Measurements from ENCODE around the gene RAD23B. TPM values are rescaled to one million over a fixed set of nuclear protein-coding genes. Genes with fewer than 3 reads are reported as not detected.
"Not testable (repeated sequence)": the region's sequence is repeated elsewhere in the genome, so short reads cannot be mapped to it uniquely, and the experiment has no call there.

Gene RAD23B
- total RNA-seq, 2 experiments from 2014 or later: 86.4 to 86.7 TPM

- no peak overlapping the region for H3K27ac Mint-ChIP-seq
- H3K9me3 Mint-ChIP-seq: no peaks in the 10 kb centered on the region
- H3K36me3 Mint-ChIP-seq: no peaks in the 10 kb centered on the region
- POLR2A ChIA-PET: no interaction called here
- H3K4me1 Mint-ChIP-seq: no peaks in the 10 kb centered on the region
- no peak overlapping the region for H3K4me3 Mint-ChIP-seq
- H3K27me3 Mint-ChIP-seq: peaks cover 7% of the 10 kb centered on the region
- DNase-seq: no peak
- no peak for ATAC-seq (ENCODE audit: low read depth)
These were observed 31.2 kb upstream of the RAD23B start for GRCh38 chr9:107251756-107252322.

- DNase-seq (no peak), ATAC-seq (ENCODE audit: low read depth) (no peak)
- H3K4me1 Mint-ChIP-seq: peaks cover 3% of the 10 kb centered on the region
- no peaks in the 10 kb centered on the region for H3K9me3 Mint-ChIP-seq
- no peak overlapping the region for H3K4me3 Mint-ChIP-seq
- POLR2A ChIA-PET: no interaction called here
- no peaks in the 10 kb centered on the region for H3K36me3 Mint-ChIP-seq
- peaks cover 12% of the 10 kb centered on the region for H3K27me3 Mint-ChIP-seq
- H3K27ac Mint-ChIP-seq: no peak overlapping the region
These were observed 24.2 kb upstream of the RAD23B start for GRCh38 chr9:107258919-107259318.

DNA sequence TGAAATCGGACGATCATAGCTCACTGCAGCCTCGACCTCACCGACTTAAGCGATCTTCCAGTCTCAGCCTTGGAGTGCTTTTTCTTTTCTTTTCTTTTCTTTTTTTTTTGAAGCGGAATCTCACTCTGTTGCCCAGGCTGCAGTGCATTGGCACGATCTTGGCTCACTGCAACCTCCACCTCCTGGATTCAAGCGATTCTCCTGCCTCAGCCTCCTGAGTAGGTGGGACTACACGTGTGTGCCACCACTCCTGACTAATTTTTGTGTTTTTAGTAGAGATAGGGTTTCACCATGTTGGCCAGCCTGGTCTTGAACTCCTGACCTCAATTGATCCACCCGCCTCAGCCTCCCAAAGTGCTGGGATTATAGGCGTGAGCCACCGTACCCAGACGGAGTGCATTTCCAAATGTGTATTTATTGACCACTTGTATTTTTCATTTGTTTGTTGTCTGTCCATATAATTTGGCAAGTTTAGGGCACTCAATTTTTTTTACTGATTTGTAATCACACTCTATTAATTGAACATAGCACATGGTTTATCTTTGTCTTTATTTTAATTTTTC, 23.2 kb upstream of the RAD23B start:
- POLR2A ChIA-PET; H3K27ac Mint-ChIP-seq; DNase-seq; ATAC-seq (ENCODE audit: low read depth); H3K36me3 Mint-ChIP-seq; H3K4me1 Mint-ChIP-seq; H3K9me3 Mint-ChIP-seq; H3K4me3 Mint-ChIP-seq: not testable (repeated sequence)
- peaks cover 12% of the 10 kb centered on the region for H3K27me3 Mint-ChIP-seq

GRCh38 chr9:107260437-107261081, 22.5 kb upstream of the RAD23B start:
- peaks cover 9% of the 10 kb centered on the region for H3K27me3 Mint-ChIP-seq
- H3K4me3 Mint-ChIP-seq: no peak overlapping the region
- ATAC-seq (ENCODE audit: low read depth) (no peak), DNase-seq (no peak)
- peaks cover 3% of the 10 kb centered on the region for H3K4me1 Mint-ChIP-seq
- no peak overlapping the region for H3K27ac Mint-ChIP-seq
- no peaks in the 10 kb centered on the region for H3K9me3 Mint-ChIP-seq
- POLR2A ChIA-PET: no interaction called here
- H3K36me3 Mint-ChIP-seq: no peaks in the 10 kb centered on the region

- no peak for DNase-seq
- POLR2A ChIA-PET: no interaction called here
- Mint-ChIP-seq H3K4me3 (no peak overlapping the region), H3K4me1 (peaks cover 3% of the 10 kb centered on the region), H3K27me3 (peaks cover 9% of the 10 kb centered on the region), H3K9me3 (no peaks in the 10 kb centered on the region), H3K36me3 (no peaks in the 10 kb centered on the region), H3K27ac (no peak overlapping the region)
- ATAC-seq (ENCODE audit: low read depth): no peak
These were observed 22.0 kb upstream of the RAD23B start for GRCh38 chr9:107261106-107261505.

GRCh38 chr9:107263289-107263688, 19.8 kb upstream of the RAD23B start:
- no peaks in the 10 kb centered on the region for H3K9me3 Mint-ChIP-seq
- peaks cover 12% of the 10 kb centered on the region for H3K27me3 Mint-ChIP-seq
- H3K4me1 Mint-ChIP-seq: peaks cover 3% of the 10 kb centered on the region
- no peak overlapping the region for H3K27ac Mint-ChIP-seq
- no peak overlapping the region for H3K4me3 Mint-ChIP-seq
- DNase-seq (no peak), ATAC-seq (ENCODE audit: low read depth) (no peak)
- POLR2A ChIA-PET: no interaction called here
- no peaks in the 10 kb centered on the region for H3K36me3 Mint-ChIP-seq

GRCh38 chr9:107266624-107267368, 16.3 kb upstream of the RAD23B start:
- H3K9me3 Mint-ChIP-seq: no peaks in the 10 kb centered on the region
- no peak for DNase-seq
- H3K27me3 Mint-ChIP-seq: peaks cover 7% of the 10 kb centered on the region
- H3K36me3 Mint-ChIP-seq: no peaks in the 10 kb centered on the region
- POLR2A ChIA-PET: no interaction called here
- H3K27ac Mint-ChIP-seq: no peak overlapping the region
- H3K4me3 Mint-ChIP-seq: no peak overlapping the region
- ATAC-seq (ENCODE audit: low read depth): no peak
- H3K4me1 Mint-ChIP-seq: peaks cover 6% of the 10 kb centered on the region

GRCh38 chr9:107268560-107268959, 14.5 kb upstream of the RAD23B start:
- Mint-ChIP-seq H3K27me3 (peaks cover 11% of the 10 kb centered on the region), H3K36me3 (no peaks in the 10 kb centered on the region), H3K4me1 (peaks cover 6% of the 10 kb centered on the region), H3K27ac (no peak overlapping the region), H3K9me3 (no peaks in the 10 kb centered on the region), H3K4me3 (no peak overlapping the region)
- ATAC-seq (ENCODE audit: low read depth): no peak
- DNase-seq: no peak
- POLR2A ChIA-PET: no interaction called here

GRCh38 chr9:107269254-107269653, 13.8 kb upstream of the RAD23B start:
- no peaks in the 10 kb centered on the region for H3K36me3 Mint-ChIP-seq
- H3K4me3 Mint-ChIP-seq: no peak overlapping the region
- DNase-seq: no peak
- no peak overlapping the region for H3K27ac Mint-ChIP-seq
- no peak for ATAC-seq (ENCODE audit: low read depth)
- peaks cover 6% of the 10 kb centered on the region for H3K4me1 Mint-ChIP-seq
- H3K9me3 Mint-ChIP-seq: no peaks in the 10 kb centered on the region
- H3K27me3 Mint-ChIP-seq: peaks cover 18% of the 10 kb centered on the region
- POLR2A ChIA-PET: no interaction called here

- ATAC-seq (ENCODE audit: low read depth): no peak
- peaks cover 6% of the 10 kb centered on the region for H3K4me1 Mint-ChIP-seq
- no peak for DNase-seq
- POLR2A ChIA-PET: interaction anchor here (0.7 kb wide), 1 partner anchor 153 kb away, joined by 4 read pairs; no protein-coding TSS in a partner anchor
- H3K9me3 Mint-ChIP-seq: no peaks in the 10 kb centered on the region
- no peak overlapping the region for H3K27ac Mint-ChIP-seq
- H3K36me3 Mint-ChIP-seq: no peaks in the 10 kb centered on the region
- H3K27me3 Mint-ChIP-seq: peaks cover 20% of the 10 kb centered on the region
- H3K4me3 Mint-ChIP-seq: no peak overlapping the region
These were observed 13.4 kb upstream of the RAD23B start for GRCh38 chr9:107269681-107270080.

DNA sequence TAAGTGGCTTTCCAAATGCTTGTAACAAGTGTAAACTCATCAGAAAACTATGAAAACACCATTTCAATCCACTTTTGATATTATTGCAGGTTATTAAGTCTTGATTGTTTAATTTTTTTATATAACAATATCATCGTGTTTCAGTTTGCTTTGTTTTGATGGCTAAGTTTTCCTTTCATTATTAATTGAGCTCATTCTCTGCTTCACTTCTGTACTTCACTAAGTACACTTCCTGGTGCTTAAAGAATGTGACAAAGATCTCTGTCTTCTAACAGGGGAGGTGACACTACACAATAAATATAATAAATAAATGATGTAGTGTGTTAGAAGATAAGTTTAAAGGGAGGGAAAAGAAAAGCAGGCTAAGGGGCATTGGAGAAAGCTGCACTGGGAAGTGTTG, 13.0 kb upstream of the RAD23B start:
- no peak for DNase-seq
- POLR2A ChIA-PET: interaction anchor here (0.7 kb wide), 1 partner anchor 153 kb away, joined by 4 read pairs; no protein-coding TSS in a partner anchor
- Mint-ChIP-seq H3K27ac (no peak overlapping the region), H3K4me3 (no peak overlapping the region), H3K4me1 (peaks cover 6% of the 10 kb centered on the region), H3K36me3 (no peaks in the 10 kb centered on the region), H3K9me3 (no peaks in the 10 kb centered on the region), H3K27me3 (peaks cover 24% of the 10 kb centered on the region)
- ATAC-seq (ENCODE audit: low read depth): no peak

- ATAC-seq (ENCODE audit: low read depth): no peak
- DNase-seq: no peak
- peaks cover 6% of the 10 kb centered on the region for H3K4me1 Mint-ChIP-seq
- POLR2A ChIA-PET: interaction anchor here (0.7 kb wide), 1 partner anchor 153 kb away, joined by 4 read pairs; no protein-coding TSS in a partner anchor
- no peak overlapping the region for H3K4me3 Mint-ChIP-seq
- H3K36me3 Mint-ChIP-seq: no peaks in the 10 kb centered on the region
- peaks cover 29% of the 10 kb centered on the region for H3K27me3 Mint-ChIP-seq
- no peaks in the 10 kb centered on the region for H3K9me3 Mint-ChIP-seq
- H3K27ac Mint-ChIP-seq: no peak overlapping the region
These were observed 12.5 kb upstream of the RAD23B start for GRCh38 chr9:107270580-107270979.

DNA sequence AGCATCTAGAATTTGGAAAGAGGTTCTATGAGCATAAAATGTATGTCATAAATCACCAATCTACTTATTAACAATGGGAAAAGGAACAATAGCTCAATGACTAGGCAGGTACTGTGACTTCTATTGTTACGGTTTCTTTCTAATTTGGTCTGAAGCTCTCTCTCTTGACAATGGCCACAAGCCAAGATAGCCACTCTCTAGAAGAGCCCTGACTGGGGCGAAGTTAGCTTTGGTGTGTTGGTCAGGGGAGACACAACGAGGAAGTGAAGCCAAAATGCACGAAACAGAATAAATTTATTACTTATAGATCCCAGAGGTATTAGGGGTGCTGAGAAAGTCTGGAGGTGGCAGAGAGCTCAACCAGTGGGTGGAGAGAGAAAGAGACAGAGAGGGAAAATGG, 9.4 kb upstream of the RAD23B start:
- peaks cover 36% of the 10 kb centered on the region for H3K27me3 Mint-ChIP-seq
- no peaks in the 10 kb centered on the region for H3K36me3 Mint-ChIP-seq
- H3K4me1 Mint-ChIP-seq: peaks cover 6% of the 10 kb centered on the region
- no peak overlapping the region for H3K27ac Mint-ChIP-seq
- no peak for DNase-seq
- ATAC-seq (ENCODE audit: low read depth): no peak
- H3K9me3 Mint-ChIP-seq: no peaks in the 10 kb centered on the region
- POLR2A ChIA-PET: no interaction called here
- no peak overlapping the region for H3K4me3 Mint-ChIP-seq

DNA sequence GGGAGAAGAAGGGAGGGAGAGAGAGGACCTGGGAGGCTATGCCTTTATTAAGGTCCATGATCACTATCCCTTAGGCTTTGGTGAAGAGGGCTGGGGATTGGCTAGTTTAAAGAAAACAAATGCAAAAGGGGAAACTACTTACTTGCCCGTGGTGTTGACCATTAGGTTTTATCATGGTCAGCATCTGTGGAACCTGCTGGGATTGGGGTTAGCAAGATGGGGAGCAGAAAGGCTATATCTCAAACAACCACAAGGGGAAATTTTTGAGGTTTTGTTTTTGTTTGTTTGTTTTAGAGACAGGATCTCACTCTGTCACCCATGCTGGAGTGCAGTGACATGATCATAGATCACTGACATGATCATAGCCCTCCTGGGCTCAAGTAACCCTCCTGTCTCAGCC, 9.0 kb upstream of the RAD23B start:
- Mint-ChIP-seq H3K27ac (no peak overlapping the region), H3K36me3 (no peaks in the 10 kb centered on the region), H3K9me3 (no peaks in the 10 kb centered on the region), H3K27me3 (peaks cover 36% of the 10 kb centered on the region), H3K4me3 (no peak overlapping the region), H3K4me1 (peaks cover 6% of the 10 kb centered on the region)
- DNase-seq: no peak
- POLR2A ChIA-PET: no interaction called here
- ATAC-seq (ENCODE audit: low read depth): no peak

Data from activated naive CD8-positive, alpha-beta T cell treated with anti-CD3 and anti-CD28 coated beads, Interleukin-2, amount 10 ng/mL, durations not matched to agents 7 days and 5 days (primary cell).